GM10847 (cell line): ENCODE measurements around the gene HDAC9.

Experiments used
- POLR2A ChIP-seq: IDR thresholded peaks from 2 replicates; pipeline ENCODE4 v1.6.1; 2011; ENCODE audit not compliant: insufficient read length; ENCODE audit errors: extremely low read depth

The HDAC9 gene

DNA sequence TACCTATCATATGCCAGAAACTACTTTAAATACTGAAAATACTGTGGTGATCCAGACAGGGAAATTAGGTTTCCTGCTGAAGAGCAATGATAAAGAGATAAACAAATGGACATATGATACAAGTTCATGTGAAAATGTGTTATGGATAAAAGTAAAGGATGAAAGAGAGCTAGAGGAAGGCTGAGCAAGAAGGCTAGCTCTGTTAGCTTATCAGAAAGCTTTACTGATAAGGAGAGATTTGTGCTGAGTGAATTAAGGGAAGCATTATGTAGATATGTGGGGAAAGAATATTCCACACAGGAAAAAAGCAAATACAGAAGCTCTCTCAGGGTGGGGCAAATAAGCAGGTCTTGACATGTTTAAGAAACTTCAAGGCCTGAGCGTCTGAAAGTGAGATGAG lies 308.4 kb downstream of the HDAC9 start:
- TF ChIP-seq POLR2A, result no peak

DNA sequence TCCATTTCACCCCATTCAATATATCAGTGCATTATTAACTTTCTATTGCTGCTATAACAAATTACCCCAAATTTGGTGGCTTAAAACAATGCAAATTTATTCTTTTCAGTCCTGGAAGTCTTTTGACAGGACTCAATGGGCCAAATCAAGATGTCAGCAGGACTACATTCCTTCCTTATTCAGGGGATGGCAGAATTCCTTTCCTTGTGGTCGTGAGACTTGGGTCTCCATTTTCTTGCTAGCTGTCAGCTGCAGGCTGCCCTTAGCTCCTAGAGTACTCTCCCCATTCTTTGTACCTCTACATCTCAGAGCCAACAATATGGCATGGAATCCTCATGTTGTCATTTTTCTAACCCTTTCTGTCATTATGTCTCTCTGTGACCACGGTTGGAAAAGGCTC lies 310.6 kb downstream of the HDAC9 start:
- no peak for TF ChIP-seq POLR2A

DNA sequence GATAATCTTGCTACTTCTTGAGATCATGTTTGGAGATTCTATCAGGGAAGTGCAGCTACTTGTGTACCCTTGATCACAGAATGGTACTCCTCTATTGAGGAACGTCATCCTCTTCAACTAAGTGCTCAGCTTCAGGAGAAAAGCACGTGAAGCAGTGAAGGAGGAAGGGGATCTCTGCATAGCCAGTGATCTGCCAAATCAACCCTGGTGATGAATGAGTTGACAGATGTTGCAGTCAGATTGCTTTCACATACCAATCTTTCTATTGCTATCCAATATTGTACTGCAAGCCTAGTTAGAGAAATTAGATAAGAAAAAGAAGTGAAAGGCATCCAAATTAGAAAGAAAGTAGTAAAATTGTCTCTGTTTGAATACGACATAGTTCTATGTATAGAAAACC lies 312.5 kb downstream of the HDAC9 start:
- TF ChIP-seq POLR2A, result no peak

DNA sequence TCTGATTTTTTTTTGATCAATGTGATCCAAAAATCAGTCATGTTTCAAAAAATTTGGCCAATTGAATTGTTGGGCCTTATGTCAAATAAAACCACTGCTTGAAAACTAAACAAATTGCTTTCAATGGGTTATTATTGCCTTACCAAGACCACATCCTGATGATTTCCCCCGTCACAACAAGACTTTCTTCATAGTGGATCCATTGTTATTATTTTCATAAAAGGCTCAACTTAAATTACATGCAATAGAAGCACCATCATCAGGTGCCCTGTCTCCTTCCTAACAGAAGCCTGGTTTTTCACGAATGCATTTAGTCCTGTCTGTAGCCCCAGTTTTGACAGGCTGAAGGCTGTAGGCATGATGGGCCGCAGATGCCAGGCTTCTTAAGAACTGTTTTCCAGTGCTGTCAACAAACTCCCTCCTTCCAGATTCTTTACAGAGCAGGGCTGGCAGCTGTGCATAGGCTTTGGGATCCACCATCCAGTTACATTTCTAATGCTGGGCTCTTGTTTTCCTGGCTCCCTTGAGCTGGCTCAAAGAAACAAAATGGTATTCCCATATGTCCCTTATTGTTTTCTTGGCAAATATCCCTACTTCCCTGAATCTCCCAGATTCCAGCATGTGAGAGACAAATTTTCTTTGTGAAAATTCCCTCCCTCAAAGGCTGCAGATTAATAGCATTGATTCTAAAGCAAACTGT lies 319.9 kb downstream of the HDAC9 start:
- TF ChIP-seq POLR2A, result no peak

DNA sequence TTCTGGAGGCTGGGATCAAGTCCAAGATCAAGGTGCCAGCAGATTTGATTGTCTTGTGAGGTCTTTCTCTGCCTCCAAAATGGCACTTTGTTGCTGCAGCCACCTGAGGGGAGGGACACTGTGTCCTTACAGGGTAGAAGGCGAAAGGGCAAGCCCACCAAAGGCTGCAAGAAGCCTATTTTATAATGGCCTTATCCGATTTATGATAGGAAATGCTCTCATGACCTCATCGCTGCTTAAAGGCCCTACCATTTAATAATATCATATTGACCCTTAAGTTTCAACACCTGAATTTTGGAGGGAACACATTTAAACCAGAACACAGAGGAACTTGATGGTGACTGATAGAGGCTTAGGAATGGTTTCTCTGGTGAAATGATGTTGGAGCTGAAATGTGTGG lies 325.4 kb downstream of the HDAC9 start:
- TF ChIP-seq POLR2A, result no peak

DNA sequence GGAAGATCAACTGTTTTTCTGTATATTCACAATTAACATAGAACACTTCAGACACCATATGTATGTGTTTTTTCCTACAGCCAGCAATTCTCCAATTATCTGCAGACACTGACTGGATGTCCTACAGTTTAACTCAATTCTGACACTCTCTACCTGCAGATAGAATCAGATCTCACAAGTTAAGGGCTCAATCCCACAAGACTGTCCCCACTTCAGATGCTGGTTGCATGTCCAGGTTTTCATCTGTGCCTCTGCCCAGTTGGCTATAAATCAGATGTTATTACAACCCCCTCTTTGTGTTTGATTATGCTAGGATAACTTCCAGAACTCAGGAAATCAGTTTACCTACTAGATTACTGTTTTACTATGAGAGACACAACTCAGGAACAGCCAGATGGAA lies 326.0 kb downstream of the HDAC9 start:
- TF ChIP-seq POLR2A, result no peak

DNA sequence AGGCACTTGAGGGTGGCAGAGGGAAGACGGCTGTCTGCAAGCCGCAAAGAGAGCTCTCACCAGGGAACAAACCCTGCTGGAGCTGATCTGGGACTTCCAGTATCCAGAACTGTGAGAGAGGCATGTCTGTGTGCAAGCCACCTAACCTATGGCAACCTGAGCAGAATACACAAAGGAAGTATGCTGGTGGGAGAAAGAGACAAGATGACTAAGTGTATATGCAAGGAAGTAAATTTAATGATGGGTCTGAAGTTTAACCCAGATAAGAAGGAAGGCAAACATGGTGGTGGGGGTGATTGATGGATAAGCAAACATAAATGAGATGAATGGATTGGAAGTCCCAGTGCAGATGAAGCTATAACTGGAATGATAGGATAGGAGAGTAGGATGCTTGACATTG lies 328.6 kb downstream of the HDAC9 start:
- no peak for TF ChIP-seq POLR2A

DNA sequence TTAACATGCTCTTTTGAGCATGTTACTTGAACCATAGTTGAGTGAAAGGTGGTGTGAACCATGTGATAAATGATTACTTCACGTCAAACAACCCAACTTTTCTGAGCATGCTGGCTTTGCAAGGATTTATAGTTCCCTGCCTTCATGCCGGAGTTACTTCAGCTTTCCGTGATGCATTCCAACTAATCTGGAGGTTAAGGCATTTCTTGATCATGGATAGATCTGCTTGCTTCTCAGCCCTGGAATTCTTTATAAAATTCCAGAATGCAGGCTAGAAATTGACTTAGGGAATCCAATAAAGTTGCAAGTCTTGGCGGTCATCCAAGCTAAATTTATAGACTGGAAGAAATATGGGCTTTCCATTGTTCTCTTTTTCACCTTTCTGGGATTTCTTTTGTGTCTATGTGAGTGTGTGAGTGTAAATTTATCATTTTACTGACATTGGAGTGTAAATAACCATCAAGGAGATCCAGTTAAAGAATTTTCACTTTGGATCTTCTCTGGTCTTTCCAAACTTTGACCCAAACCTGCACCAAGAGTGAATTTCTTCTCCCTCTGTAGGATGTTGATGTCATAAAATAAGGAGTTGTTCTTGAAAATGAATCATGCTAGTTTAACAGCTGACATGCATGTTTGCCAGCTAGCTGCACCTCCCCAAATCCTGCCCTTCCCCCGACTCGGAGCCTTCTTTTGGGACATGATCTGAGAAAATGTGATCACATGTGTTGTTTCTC lies 332.9 kb downstream of the HDAC9 start:
- TF ChIP-seq POLR2A, result no peak

DNA sequence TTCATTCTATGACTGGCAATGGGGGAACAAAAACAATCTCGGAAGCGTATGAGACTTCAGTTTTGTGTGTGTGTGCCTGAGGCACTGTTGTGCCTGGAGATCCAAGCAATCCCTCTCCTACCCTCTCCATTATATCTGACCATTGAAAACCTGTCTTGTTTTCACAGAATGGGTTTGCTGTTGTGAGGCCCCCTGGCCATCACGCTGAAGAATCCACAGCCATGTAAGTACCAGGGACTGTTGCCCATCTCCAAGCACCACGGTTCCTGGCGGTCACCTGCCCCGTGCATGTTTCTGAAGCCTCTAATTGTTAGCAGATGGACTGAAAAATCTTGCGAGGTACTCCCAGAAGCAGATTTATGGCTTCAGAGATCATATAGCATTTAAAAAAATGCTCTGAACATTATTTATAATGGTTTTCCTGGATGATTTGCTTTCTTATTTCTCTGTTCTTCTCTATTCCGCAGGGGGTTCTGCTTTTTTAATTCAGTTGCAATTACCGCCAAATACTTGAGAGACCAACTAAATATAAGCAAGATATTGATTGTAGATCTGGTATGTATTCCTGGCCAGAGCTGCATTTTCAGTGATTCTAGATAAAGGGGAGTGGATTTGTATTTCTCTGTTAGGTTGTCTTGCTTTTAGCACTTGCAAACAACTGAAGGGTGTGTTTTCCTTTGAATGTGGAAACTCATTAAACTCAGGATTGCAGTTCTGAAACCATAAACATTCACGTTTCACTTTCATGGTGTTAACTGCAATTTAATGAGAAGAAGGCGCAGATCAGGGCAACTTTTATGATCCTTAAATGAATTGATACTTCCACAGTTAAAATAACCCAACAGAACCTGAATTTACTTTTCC lies 333.7 kb downstream of the HDAC9 start:
- no peak for TF ChIP-seq POLR2A

DNA sequence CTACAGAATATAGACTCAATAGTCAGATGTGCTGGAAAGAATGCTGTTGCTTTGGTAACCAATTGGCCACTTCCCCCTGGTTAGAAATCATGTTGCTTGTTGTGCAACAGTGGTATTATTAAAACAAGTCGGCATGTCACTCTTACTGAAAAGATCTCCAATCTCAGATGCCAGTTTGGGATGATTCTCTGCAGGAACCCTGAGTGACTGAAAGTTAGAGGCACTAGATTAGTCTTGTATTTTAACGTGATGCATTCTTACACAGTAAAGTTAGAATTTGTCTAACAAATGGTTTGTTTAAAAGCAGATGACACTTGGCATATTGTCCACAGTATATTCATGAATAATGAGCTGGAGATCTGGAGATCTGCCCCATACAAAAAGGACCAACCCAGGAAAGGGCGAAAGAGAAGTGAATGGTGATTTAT lies 334.3 kb downstream of the HDAC9 start:
- no peak for TF ChIP-seq POLR2A

DNA sequence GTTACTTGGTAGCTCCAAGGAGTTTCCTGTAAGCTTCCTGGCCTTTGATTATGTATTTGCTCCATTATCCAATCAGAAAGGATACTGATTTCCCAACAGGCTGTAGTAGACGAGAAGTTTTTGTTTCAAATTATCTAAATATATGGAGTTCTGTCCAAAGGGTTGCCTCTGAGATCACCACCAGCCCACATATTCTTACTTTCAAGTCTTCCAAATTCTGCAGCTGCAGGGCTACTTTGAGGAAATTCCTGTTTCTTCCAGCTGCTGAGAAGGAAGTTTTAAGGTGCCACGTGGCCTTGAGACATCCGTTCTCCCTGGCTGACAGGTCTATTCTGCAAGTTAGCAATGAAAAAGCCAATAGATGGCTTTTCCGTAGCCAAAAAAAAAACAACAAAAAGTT lies 335.9 kb downstream of the HDAC9 start:
- no peak for TF ChIP-seq POLR2A

DNA sequence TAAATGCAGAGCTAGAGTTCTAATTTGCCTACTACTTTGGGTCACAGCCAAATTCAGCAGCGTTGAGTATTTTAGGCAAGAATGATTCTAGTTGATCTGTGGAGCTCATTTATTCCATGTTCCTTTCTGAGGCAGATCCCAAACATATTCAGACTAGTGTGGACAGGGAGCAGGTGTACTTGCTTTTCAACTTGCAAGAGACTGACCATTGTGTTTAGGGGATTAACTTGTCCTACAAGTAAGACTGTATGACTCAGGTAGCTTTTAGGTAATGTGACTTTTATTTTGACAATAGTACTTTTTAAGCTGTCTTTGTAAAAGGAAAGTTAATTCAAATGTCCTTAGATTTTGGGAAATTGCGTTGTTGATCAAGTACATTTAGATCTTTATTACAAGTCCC lies 336.4 kb downstream of the HDAC9 start:
- TF ChIP-seq POLR2A, result no peak

DNA sequence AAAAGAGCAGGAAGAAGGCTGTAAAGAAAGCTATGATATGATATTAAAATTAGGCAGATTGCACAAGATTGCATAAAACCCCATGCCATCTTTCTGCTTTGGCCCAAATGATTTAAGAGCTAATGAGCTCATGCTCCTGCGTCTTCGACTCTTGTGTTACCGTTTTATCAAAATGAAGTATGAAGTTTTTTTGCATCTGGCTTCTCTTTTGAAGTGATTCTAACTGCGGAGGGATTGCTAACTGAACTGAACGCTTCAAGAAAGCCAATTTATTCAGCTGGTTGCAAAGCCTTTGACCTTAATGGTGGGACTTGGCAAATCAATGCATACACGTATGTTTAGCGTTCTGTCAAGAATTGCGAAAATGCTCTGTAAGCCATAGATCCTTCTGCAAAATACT lies 339.0 kb downstream of the HDAC9 start:
- no peak for TF ChIP-seq POLR2A

DNA sequence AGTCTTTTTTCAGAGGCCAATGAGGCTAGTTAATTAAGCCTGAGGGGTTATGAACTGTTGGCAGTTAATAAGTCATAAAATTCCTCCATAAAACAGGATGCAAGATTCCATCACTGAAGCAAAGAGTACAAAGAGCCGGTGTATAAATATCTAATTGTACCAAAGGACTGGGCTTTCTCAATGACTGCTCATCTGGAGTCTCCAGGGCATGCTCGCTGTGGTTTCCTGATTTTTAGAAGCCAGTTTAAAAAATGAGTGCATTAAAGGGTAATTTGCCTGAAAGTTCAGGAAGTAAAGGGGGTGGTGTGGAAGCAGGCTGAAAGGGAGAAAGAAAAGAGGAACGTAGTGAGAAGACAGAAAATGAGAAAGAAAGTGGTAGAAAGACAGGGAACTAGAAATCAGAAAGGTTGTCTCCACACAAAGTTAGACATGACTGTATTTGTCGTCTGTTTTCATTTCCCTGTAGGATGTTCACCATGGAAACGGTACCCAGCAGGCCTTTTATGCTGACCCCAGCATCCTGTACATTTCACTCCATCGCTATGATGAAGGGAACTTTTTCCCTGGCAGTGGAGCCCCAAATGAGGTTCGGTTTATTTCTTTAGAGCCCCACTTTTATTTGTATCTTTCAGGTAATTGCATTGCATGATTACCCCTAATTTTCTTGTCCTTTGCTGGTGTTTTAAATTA lies 339.6 kb downstream of the HDAC9 start:
- no peak for TF ChIP-seq POLR2A

DNA sequence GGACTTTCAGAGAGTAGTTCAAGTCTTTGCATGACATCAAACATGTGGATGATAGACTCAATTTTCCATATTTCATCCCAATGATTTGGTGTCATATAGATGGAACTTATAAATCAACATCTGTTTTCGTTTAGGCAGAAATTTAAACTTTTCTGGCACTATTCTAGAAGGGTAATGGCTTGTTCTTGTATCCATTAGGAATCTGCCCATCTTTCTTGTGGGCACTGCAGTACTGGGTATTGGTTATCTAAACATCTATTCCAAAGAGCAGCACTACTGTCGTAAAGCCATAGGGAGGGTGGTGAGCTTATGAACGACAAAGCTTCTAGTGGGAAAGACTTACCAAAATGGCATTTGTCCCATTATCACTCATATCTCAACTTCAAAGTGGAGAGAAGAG lies 348.4 kb downstream of the HDAC9 start:
- no peak for TF ChIP-seq POLR2A
